Activated CD4-positive, alpha-beta T cell treated with anti-CD3 and anti-CD28 coated beads, Interleukin-2, amount 10 ng/mL, durations not matched to agents 24 days and 14 days (primary cell): ENCODE data around the gene U2AF1L4. TPM values are rescaled to one million over a fixed set of nuclear protein-coding genes. Genes with fewer than 3 reads are reported as not detected.

Source experiments
- DNase-seq: peaks from one replicate; pipeline ENCODE4 v3.0.0; 2022
- H3K27ac Mint-ChIP-seq: one replicate; pipeline ENCODE4 v1.8.0; 2022; ENCODE audit warnings: mild to moderate bottlenecking, mixed read lengths
- H3K27me3 Mint-ChIP-seq: one replicate; pipeline ENCODE4 v1.8.0; 2022; ENCODE audit warnings: mixed read lengths
- H3K36me3 Mint-ChIP-seq: one replicate; pipeline ENCODE4 v1.8.0; 2022; ENCODE audit warnings: low read depth, mild to moderate bottlenecking, mixed read lengths
- H3K4me1 Mint-ChIP-seq: one replicate; pipeline ENCODE4 v1.8.0; 2021; ENCODE audit warnings: mixed read lengths
- H3K4me3 Mint-ChIP-seq: one replicate; pipeline ENCODE4 v1.8.0; 2022; ENCODE audit warnings: mild to moderate bottlenecking, moderate library complexity, mixed read lengths
- H3K9me3 Mint-ChIP-seq: one replicate; pipeline ENCODE4 v1.8.0; 2021; ENCODE audit warnings: mixed read lengths
- intact Hi-C: fragments of 100-400 bp; cut with micrococcal nuclease; formaldehyde crosslinking; loops from one replicate; pipeline ENCODE4 v1.15.1; 2023
- total RNA-seq: library from RNA; stranded (reverse); gene quantifications from 2 replicates; pipeline ENCODE4 v1.2.3, GENCODE V29; 2022

Gene U2AF1L4
- total RNA-seq, 1 donor from 2014 or later, result 26.9 TPM

DNA sequence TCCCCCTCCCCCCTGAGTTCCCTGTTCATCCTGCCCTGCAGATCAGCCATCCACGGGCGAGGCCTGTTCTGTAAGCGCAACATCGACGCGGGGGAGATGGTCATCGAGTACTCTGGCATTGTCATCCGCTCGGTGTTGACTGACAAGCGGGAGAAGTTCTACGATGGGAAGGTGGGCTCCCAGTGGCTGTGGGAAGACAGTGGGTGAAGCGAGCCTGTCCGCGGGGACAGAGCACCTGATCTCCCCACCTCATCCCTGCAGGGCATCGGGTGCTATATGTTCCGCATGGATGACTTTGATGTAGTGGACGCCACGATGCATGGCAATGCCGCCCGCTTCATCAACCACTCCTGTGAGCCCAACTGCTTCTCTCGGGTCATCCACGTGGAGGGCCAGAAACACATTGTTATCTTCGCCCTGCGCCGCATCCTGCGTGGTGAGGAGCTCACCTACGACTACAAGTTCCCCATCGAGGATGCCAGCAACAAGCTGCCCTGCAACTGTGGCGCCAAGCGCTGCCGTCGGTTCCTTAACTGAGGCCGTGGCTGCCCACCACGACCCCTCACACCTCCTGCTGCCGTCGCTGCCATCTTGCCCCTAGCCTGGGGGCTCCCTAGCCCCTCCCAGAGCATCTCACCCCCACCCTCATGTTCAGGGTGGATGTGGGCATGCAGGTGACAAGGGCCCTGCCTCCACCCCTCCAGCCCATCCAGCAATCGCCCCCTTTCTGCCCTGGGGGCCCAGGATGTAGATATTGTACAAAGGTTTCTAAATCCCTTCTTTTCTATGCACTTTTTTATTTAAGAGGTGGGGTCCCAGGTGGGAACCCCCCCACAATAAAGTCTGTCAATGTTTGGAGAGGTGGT, 7.0 kb downstream of the U2AF1L4 start:
- Mint-ChIP-seq H3K36me3 (peaks cover 54% of the 10 kb centered on the region), H3K4me3 (no peak overlapping the region), H3K4me1 (peaks cover 43% of the 10 kb centered on the region), H3K27ac (no peak overlapping the region), H3K27me3 (no peaks in the 10 kb centered on the region), H3K9me3 (no peaks in the 10 kb centered on the region)
- intact Hi-C loops, result no loop called here
- no peak for DNase-seq

DNA sequence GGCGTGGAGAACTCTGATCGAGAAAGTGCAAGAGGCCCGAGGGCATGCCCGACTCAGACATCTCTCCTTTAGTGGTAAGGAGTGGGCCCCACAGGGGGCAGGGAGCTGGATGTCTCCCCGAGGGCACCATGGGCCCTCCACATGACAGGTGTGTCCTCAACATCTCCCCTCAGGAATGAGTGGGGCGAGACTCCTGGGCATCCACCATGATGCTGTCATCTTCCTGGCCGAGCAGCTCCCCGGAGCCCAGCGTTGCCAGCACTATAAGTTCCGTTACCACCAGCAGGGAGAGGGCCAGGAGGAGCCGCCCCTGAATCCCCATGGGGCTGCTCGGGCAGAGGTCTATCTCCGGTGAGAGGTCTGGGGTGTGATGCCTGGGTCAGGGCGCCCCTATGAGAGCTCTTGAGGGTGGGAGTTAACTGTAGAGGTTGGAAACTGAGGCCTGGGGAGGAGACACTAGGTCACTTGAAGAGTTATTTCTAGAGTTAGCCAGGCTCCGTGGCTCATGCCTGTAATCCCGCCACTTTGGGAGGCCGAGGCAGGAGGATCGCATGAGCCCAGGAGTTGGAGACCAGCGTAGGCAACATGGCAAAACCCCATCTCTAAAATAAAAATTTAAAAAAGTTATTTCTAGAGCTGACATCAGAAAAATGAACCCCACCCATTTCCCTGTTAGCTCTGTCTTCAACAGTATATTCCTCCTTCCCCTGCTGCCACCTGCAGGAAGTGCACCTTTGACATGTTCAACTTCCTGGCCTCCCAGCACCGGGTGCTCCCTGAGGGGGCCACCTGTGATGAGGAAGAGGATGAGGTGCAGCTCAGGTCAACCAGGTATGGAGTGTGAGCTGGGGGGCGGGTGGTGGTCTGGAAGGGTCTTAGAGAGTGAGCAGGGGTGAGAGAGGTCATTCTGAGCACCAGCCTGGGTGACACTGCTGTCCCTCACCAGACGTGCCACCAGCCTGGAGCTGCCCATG, 8.0 kb downstream of the U2AF1L4 start:
- DNase-seq, result peak; percentile 75
- intact Hi-C loops, result no loop called here
- peak overlapping the region; percentile 56 for H3K27ac Mint-ChIP-seq
- H3K4me3 Mint-ChIP-seq, result no peak overlapping the region
- H3K27me3 Mint-ChIP-seq, result no peaks in the 10 kb centered on the region
- H3K9me3 Mint-ChIP-seq, result no peaks in the 10 kb centered on the region
- H3K36me3 Mint-ChIP-seq, result peaks cover 51% of the 10 kb centered on the region
- H3K4me1 Mint-ChIP-seq, result peaks cover 35% of the 10 kb centered on the region

DNA sequence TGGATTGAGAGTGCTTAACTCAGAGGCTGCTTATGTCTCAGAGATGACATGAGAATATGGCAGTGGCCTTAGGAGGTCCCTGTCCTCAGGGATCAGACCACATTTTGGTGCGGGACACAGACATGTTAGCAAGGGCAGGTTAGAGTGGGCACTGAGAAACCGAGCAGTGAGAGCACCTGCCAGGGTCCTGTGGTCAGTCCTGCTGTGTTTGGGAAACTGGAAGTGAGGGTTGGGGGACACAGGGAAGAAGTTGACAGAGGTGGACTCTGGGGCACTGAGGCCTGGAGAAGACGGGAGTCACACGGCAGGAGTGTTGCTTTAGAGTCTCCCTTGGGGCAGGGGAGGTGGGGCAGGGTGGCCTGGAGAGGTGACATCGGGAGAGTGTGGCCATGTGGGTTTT, 10.3 kb downstream of the U2AF1L4 start:
- intact Hi-C loops, result no loop called here
- Mint-ChIP-seq H3K27ac (no peak overlapping the region), H3K4me3 (no peak overlapping the region), H3K9me3 (no peaks in the 10 kb centered on the region), H3K27me3 (no peaks in the 10 kb centered on the region), H3K36me3 (peaks cover 66% of the 10 kb centered on the region), H3K4me1 (peaks cover 30% of the 10 kb centered on the region)
- no peak for DNase-seq

DNA sequence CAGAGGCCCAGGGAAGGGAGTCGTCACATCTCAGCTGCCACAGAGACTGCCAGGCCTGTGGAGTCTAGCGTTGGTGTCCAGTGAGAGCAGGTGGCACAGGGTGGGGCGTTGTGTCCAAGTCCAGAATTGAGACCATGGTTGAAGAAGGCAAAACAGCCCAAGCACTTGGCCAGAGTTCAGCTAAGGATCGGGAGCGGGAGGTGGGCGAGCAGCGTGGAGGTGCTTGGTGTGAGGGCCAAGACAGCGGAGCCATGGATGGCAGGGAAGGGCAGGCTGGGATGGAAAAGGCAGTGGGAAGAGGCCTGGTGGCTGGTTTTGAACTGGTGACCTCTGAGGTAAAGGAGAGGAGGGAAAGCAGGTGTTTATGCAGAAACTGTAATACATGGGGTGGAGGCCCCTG, 10.9 kb downstream of the U2AF1L4 start:
- H3K27me3 Mint-ChIP-seq, result no peaks in the 10 kb centered on the region
- H3K36me3 Mint-ChIP-seq, result peaks cover 72% of the 10 kb centered on the region
- H3K4me1 Mint-ChIP-seq, result peaks cover 26% of the 10 kb centered on the region
- intact Hi-C loops, result no loop called here
- H3K27ac Mint-ChIP-seq, result no peak overlapping the region
- no peak overlapping the region for H3K4me3 Mint-ChIP-seq
- DNase-seq, result no peak
- H3K9me3 Mint-ChIP-seq, result no peaks in the 10 kb centered on the region

DNA sequence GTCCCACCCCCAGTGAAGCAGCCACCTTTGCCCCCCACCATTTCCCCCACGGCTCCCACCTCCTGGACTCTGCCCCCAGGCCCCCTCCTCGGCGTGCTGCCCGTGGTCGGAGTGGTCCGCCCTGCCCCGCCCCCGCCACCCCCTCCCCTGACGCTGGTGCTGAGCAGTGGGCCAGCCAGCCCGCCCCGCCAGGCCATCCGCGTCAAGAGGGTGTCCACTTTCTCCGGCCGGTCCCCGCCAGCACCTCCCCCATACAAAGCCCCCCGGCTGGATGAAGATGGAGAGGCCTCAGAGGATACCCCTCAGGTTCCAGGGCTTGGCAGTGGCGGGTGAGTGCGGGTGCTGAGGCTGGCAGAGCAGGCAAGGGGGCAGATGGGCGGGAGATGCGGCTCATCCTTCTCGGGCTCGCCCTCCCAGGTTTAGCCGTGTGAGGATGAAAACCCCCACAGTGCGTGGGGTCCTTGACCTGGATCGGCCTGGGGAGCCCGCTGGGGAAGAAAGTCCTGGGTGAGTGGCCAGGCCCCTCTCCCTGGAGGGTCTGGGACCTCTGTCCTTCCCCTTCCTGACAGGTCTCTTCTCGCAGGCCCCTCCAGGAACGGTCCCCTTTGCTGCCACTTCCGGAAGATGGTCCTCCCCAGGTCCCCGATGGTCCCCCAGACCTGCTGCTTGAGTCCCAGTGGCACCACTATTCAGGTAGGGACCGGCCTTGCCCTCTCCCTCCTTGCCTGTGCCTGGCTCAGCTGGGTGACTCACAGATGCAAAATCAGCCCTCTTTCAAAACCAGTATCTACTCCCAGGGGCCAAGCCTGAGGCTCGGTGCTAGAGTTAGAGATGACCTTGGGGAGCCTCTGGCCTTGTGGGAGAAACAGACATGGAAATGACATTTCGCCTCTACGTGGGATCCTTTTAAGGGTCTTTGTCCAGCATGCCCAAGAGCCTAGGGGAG, 11.8 kb downstream of the U2AF1L4 start:
- intact Hi-C loops, result no loop called here
- no peak overlapping the region for H3K27ac Mint-ChIP-seq
- peaks cover 75% of the 10 kb centered on the region for H3K36me3 Mint-ChIP-seq
- no peak overlapping the region for H3K4me3 Mint-ChIP-seq
- H3K4me1 Mint-ChIP-seq, result peaks cover 24% of the 10 kb centered on the region
- no peak for DNase-seq
- H3K9me3 Mint-ChIP-seq, result no peaks in the 10 kb centered on the region
- H3K27me3 Mint-ChIP-seq, result no peaks in the 10 kb centered on the region

DNA sequence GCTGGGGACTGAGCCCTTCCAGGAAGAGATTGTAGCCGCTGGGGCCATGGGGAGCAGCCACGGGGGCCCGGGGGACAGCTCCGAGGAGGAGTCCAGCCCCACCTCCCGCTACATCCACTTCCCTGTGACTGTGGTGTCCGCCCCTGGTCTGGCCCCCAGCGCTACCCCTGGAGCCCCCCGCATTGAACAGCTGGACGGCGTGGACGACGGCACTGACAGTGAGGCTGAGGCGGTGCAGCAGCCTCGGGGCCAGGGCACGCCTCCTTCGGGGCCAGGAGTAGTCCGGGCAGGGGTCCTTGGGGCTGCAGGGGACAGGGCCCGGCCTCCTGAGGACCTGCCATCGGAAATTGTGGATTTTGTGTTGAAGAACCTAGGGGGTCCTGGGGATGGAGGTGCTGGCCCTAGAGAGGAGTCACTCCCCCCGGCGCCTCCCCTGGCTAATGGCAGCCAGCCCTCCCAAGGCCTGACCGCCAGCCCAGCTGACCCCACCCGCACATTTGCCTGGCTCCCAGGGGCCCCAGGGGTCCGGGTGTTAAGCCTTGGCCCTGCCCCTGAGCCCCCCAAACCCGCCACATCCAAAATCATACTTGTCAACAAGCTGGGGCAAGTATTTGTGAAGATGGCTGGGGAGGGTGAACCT, 12.6 kb downstream of the U2AF1L4 start:
- intact Hi-C loops, result no loop called here
- Mint-ChIP-seq H3K4me3 (no peak overlapping the region), H3K36me3 (peaks cover 76% of the 10 kb centered on the region), H3K27ac (no peak overlapping the region), H3K27me3 (no peaks in the 10 kb centered on the region), H3K4me1 (peaks cover 24% of the 10 kb centered on the region), H3K9me3 (no peaks in the 10 kb centered on the region)
- DNase-seq, result no peak

DNA sequence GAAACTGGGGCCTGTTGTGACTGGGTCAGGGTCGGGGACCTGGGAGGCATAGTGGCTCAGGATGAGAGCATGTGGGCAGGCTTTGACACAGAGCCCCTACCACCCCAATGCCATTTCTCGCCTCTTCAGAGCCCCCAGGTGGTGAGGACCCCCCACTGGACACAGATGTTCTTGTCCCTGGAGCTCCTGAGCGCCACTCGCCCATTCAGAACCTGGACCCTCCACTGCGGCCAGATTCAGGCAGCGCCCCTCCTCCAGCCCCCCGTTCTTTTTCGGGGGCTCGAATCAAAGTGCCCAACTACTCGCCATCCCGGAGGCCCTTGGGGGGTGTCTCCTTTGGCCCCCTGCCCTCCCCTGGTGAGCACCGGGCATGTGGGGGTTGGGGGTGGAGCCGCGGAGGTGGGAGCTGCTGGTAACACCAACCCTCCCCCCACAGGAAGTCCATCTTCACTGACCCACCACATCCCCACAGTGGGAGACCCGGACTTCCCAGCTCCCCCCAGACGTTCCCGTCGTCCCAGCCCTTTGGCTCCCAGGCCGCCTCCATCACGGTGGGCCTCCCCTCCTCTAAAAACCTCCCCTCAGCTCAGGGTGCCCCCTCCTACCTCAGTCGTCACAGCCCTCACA, 13.3 kb downstream of the U2AF1L4 start:
- peaks cover 74% of the 10 kb centered on the region for H3K36me3 Mint-ChIP-seq

DNA sequence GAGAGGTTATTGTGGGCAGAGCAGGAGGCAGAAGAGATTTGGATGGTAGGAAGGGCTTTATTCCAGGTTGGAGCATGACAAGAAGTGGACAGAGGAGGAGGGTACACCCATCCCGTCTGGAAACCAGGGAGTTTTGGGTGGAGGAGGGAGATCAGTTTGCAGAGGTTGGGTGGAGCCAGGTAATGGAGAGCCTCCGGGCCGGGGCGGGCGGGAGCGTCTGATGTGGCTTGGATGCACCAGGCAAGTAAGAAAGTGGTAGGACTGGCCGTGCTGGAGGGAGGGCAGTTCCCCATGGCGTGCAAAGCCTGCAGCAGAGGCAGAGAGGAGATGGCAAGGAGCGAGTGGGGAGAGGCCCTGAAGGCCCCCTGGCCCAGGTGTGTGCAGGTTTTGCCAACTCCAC, 13.9 kb downstream of the U2AF1L4 start:
- peaks cover 17% of the 10 kb centered on the region for H3K4me1 Mint-ChIP-seq
- H3K27ac Mint-ChIP-seq, result no peak overlapping the region
- H3K36me3 Mint-ChIP-seq, result peaks cover 72% of the 10 kb centered on the region
- no peak overlapping the region for H3K4me3 Mint-ChIP-seq
- H3K9me3 Mint-ChIP-seq, result no peaks in the 10 kb centered on the region
- intact Hi-C loops, result no loop called here
- DNase-seq, result no peak
- H3K27me3 Mint-ChIP-seq, result no peaks in the 10 kb centered on the region

More for the DNA sequence above, 13.3 kb downstream of the U2AF1L4 start:
- intact Hi-C loops, result no loop called here
- Mint-ChIP-seq H3K9me3 (no peaks in the 10 kb centered on the region), H3K4me1 (peaks cover 20% of the 10 kb centered on the region), H3K27me3 (no peaks in the 10 kb centered on the region), H3K27ac (no peak overlapping the region), H3K4me3 (no peak overlapping the region)
- no peak for DNase-seq

DNA sequence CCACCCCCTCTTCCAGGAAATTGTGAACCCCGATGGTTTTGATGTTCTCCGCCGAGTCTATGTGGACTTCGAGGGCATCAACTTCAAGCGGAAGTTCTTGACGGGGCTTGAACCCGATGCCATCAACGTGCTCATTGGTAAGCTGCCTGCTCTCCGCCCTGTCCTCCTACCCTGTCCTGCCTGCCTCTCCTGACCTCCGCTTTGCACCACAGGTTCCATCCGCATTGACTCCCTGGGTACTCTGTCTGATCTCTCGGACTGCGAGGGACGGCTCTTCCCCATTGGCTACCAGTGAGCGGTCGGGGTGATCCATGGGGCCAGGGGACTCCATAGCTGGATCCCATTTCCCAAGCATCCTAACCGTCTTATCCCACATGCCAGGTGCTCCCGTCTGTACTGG, 14.9 kb downstream of the U2AF1L4 start:
- no peaks in the 10 kb centered on the region for H3K27me3 Mint-ChIP-seq
- no peak for DNase-seq
- no peaks in the 10 kb centered on the region for H3K9me3 Mint-ChIP-seq
- H3K27ac Mint-ChIP-seq, result no peak overlapping the region
- intact Hi-C loops, result no loop called here
- H3K4me3 Mint-ChIP-seq, result no peak overlapping the region
- H3K4me1 Mint-ChIP-seq, result peaks cover 12% of the 10 kb centered on the region
- peaks cover 73% of the 10 kb centered on the region for H3K36me3 Mint-ChIP-seq

DNA sequence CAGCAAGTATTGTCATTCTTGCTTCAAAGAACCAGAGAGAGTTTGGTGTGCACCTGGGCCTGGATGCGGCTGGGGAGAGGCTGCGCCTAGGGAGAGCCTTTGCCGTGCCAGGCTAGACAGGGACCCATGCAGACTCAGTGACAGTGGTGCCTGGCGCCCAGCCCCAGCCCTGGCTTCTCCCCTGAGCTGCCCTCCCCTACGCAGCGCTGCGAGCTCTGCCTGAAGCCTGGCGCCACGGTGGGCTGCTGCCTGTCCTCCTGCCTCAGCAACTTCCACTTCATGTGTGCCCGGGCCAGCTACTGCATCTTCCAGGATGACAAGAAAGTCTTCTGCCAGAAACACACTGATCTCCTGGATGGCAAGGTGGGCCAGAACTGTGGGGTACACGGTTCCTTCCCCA, 15.5 kb downstream of the U2AF1L4 start:
- Mint-ChIP-seq H3K4me1 (peaks cover 11% of the 10 kb centered on the region), H3K9me3 (no peaks in the 10 kb centered on the region), H3K27ac (no peak overlapping the region)

DNA sequence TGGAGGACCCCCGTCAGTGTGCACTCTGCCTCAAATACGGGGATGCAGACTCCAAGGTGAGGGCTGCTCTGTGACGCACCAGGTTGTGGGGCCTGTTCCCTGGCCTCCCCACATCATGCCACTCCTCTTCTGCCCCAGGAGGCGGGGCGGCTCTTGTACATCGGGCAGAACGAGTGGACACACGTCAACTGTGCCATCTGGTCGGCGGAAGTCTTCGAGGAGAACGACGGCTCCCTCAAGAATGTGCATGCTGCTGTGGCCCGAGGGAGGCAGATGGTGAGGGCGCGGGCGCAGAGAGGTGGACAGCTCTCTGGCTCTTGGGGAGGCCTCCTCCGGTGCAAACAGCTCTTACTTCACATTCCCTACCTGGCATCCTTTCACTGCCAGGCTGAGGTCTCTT, 16.2 kb downstream of the U2AF1L4 start:
- Mint-ChIP-seq H3K4me1 (peaks cover 5% of the 10 kb centered on the region), H3K9me3 (no peaks in the 10 kb centered on the region), H3K36me3 (peaks cover 74% of the 10 kb centered on the region), H3K27ac (no peak overlapping the region), H3K27me3 (no peaks in the 10 kb centered on the region), H3K4me3 (no peak overlapping the region)
- intact Hi-C loops, result no loop called here
- DNase-seq, result no peak

More for the DNA sequence above, 15.5 kb downstream of the U2AF1L4 start:
- Mint-ChIP-seq H3K27me3 (no peaks in the 10 kb centered on the region), H3K36me3 (peaks cover 74% of the 10 kb centered on the region), H3K4me3 (no peak overlapping the region)
- intact Hi-C loops, result no loop called here
- no peak for DNase-seq

DNA sequence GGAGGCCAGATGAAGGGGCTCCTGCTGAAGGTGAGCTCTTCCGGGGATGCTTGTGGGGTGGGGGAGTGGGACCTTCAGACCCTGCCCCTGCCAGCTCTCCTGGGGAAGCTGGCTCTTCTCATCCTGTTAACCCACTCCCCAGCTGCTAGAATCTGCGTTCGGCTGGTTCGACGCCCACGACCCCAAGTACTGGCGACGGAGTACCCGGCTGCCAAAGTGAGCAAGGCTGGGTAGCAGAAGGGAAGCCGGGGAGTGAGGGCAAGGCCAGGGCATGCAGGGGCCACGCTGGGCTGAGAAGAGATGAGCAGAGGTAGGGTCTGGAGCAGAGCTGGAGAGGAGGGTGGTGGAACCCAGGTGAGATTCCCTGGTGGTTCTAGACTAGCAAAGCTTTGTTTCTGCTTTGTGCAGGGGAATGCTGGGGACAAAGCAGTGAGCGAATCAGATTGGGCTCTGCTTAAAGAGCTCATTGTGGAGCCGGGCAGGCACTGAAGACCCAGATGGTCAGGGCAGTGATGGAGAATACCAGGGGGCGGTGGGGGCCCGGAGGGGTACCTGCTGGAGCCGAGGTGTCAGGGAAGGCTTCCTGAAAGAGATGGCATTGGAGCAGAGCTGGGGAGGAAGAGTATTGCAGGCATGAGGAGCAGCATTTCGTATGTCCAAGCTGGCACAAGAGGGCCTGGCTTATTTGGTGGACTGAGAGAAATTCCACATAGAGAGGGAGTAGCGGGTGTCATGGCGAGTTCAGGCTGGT, 17.1 kb downstream of the U2AF1L4 start:
- DNase-seq, result no peak
- H3K27ac Mint-ChIP-seq, result no peak overlapping the region
- H3K4me3 Mint-ChIP-seq, result no peak overlapping the region
- H3K4me1 Mint-ChIP-seq, result peaks cover 3% of the 10 kb centered on the region
- H3K9me3 Mint-ChIP-seq, result no peaks in the 10 kb centered on the region
- H3K27me3 Mint-ChIP-seq, result no peaks in the 10 kb centered on the region
- intact Hi-C loops, result no loop called here
- H3K36me3 Mint-ChIP-seq, result peaks cover 75% of the 10 kb centered on the region
